Trophoblast cell (in vitro differentiated cells and primary cell): Measurements from ENCODE around the gene GARRE1. TPM values are rescaled to one million over a fixed set of nuclear protein-coding genes. Genes with fewer than 3 reads are reported as not detected.
A peak's percentile ranks its signal among the peaks of the same experiment; 100 is the strongest.
"Not testable (repeated sequence)": the region's sequence is repeated elsewhere in the genome, so short reads cannot be mapped to it uniquely, and the experiment has no call there.

ENCODE experiments used
- DNase-seq, 2 donors: peaks; one replicate each; pipeline ENCODE4 v3.0.0-alpha.2; 2016
- H2AFZ ChIP-seq: 2 replicates; pipeline ENCODE4 v1.6.1; 2013; ENCODE audit warnings: low read length, moderate library complexity, mild to moderate bottlenecking; ENCODE audit not compliant: insufficient read depth, poor library complexity
- H2AK5ac ChIP-seq: 2 replicates; pipeline ENCODE4 v1.6.1; 2013; ENCODE audit warnings: mild to moderate bottlenecking, low read length
- H2BK120ac ChIP-seq: 2 replicates; pipeline ENCODE4 v1.6.1; 2013; ENCODE audit warnings: low read length, mild to moderate bottlenecking, moderate library complexity; ENCODE audit not compliant: insufficient read depth, poor library complexity
- H2BK12ac ChIP-seq: 2 replicates; pipeline ENCODE4 v1.6.1; 2013; ENCODE audit warnings: mild to moderate bottlenecking, low read length, moderate library complexity
- H2BK5ac ChIP-seq: 2 replicates; pipeline ENCODE4 v1.6.1; 2013; ENCODE audit warnings: low read length, low read depth, moderate library complexity, mild to moderate bottlenecking; ENCODE audit not compliant: poor library complexity
- H3K14ac ChIP-seq: 2 replicates; pipeline ENCODE4 v1.6.1; 2013; ENCODE audit warnings: mild to moderate bottlenecking, low read length
- H3K18ac ChIP-seq: 2 replicates; pipeline ENCODE4 v1.6.1; 2013; ENCODE audit warnings: mild to moderate bottlenecking, low read length
- H3K23ac ChIP-seq: 2 replicates; pipeline ENCODE4 v1.6.1; 2013; ENCODE audit warnings: low read length
- H3K27ac ChIP-seq: 2 replicates; pipeline ENCODE4 v1.5.1; 2013; ENCODE audit warnings: low read depth, mild to moderate bottlenecking, inconsistent platforms, low read length, moderate library complexity
- H3K27me3 ChIP-seq: 2 replicates; pipeline ENCODE4 v1.6.1; 2013; ENCODE audit warnings: inconsistent platforms, mild to moderate bottlenecking, low read length, moderate library complexity; ENCODE audit not compliant: insufficient read depth
- H3K36me3 ChIP-seq, 2 experiments: 1 replicate in 1 of 2; 2 replicates in 1 of 2; pipeline ENCODE4 v1.6.1; 2013; ENCODE audit warnings: low read length in 2 of 2, mild to moderate bottlenecking in 2 of 2, moderate library complexity in 1 of 2; ENCODE audit not compliant: insufficient read depth in 2 of 2, control insufficient read depth in 1 of 2
- H3K4ac ChIP-seq: 2 replicates; pipeline ENCODE4 v1.6.1; 2013; ENCODE audit warnings: low read depth, mild to moderate bottlenecking, low read length, moderate library complexity
- H3K4me1 ChIP-seq, 2 experiments: 1 replicate in 1 of 2; 2 replicates in 1 of 2; pipeline ENCODE4 v1.6.1; 2013; ENCODE audit warnings: low read length in 2 of 2, mild to moderate bottlenecking in 2 of 2, moderate library complexity in 1 of 2; ENCODE audit not compliant: insufficient read depth in 2 of 2, control insufficient read depth in 1 of 2
- H3K4me2 ChIP-seq: 2 replicates; pipeline ENCODE4 v1.6.1; 2013; ENCODE audit warnings: inconsistent platforms, mild to moderate bottlenecking, low read length, moderate library complexity
- H3K4me3 ChIP-seq: 2 replicates; pipeline ENCODE4 v1.5.1; 2013; ENCODE audit warnings: mild to moderate bottlenecking, low read depth, low read length, inconsistent platforms
- H3K79me1 ChIP-seq: one replicate; pipeline ENCODE4 v1.6.1; 2013; ENCODE audit warnings: low read length
- H3K79me2 ChIP-seq: 2 replicates; pipeline ENCODE4 v1.6.1; 2013; ENCODE audit warnings: low read length, mild to moderate bottlenecking; ENCODE audit not compliant: control insufficient read depth, insufficient read depth, poor library complexity
- H3K9ac ChIP-seq: 2 replicates; pipeline ENCODE4 v1.6.1; 2013; ENCODE audit warnings: mild to moderate bottlenecking, low read length
- H3K9me3 ChIP-seq: 2 replicates; pipeline ENCODE4 v1.6.1; 2013; ENCODE audit warnings: low read depth, mild to moderate bottlenecking, control low read depth, inconsistent platforms, low read length; ENCODE audit not compliant: insufficient read depth
- H4K12ac ChIP-seq: 2 replicates; pipeline ENCODE4 v1.6.1; 2013; ENCODE audit warnings: low read depth, mild to moderate bottlenecking, low read length, moderate library complexity
- H4K8ac ChIP-seq: 2 replicates; pipeline ENCODE4 v1.6.1; 2013; ENCODE audit warnings: low read depth, mild to moderate bottlenecking, low read length, moderate library complexity
- H4K91ac ChIP-seq: one replicate; pipeline ENCODE4 v1.6.1; 2013; ENCODE audit warnings: low read depth, mild to moderate bottlenecking, low read length, moderate library complexity
- WGBS: extraction: QIAGEN DNeasy Blood & Tissue Kit; methylation state at CpG from one replicate; pipeline ENCODE4 v1.1.7; 2013; ENCODE audit warnings: missing lambda C conversion rate; ENCODE audit not compliant: insufficient read length, insufficient coverage; ENCODE audit errors: extremely low coverage; 5-methylcytosine and 5-hydroxymethylcytosine counted together
- polyA plus RNA-seq: library from polyadenylated mRNA; stranded (reverse); fragments of 200-250 nt; gene quantifications from 2 replicates; pipeline ENCODE4 v1.2.3, GENCODE V29; 2013

The GARRE1 gene
- polyA plus RNA-seq = 26.4 and 28.0 TPM in 2 replicates

GRCh38 chr19:34254046-34254697 lies at the start of gene GARRE1:
Gene GARRE1 (plus strand): TSS chr19:34254554. CDS start chr19:34300474, 45,920 bp downstream.
- H3K79me2 ChIP-seq = peaks cover 6% of the 10 kb centered on the region
- peak within 1 kb of the TSS; percentile 92 for H3K27ac ChIP-seq
- peak within 1 kb of the TSS; percentile 95 for H3K9ac ChIP-seq
- H2BK120ac ChIP-seq = peak within 1 kb of the TSS; percentile 94
- peaks cover under 1% of the 10 kb centered on the region for H3K9me3 ChIP-seq
- H4K12ac ChIP-seq = peak within 1 kb of the TSS; percentile 98
- H3K14ac ChIP-seq = peak within 1 kb of the TSS; percentile 96
- peak within 1 kb of the TSS; percentile 98 for H2AFZ ChIP-seq
- H3K4me2 ChIP-seq = peak within 1 kb of the TSS; percentile 99
- H3K79me1 ChIP-seq = peaks cover 9% of the 10 kb centered on the region
- H4K91ac ChIP-seq = peak within 1 kb of the TSS; percentile 94
- peak within 1 kb of the TSS; percentile 91 for H3K18ac ChIP-seq
- peak within 1 kb of the TSS; percentile 51 for H2AK5ac ChIP-seq
- H3K4ac ChIP-seq = peak within 1 kb of the TSS; percentile 82
- no CpG with 5 or more reads among the region's 56 CpGs for WGBS
- no peak within 1 kb of the TSS for H3K23ac ChIP-seq
- peak within 1 kb of the TSS; percentile 93 for H2BK5ac ChIP-seq
- no peak within 1 kb of the TSS for H2BK12ac ChIP-seq
- no peaks in the 10 kb centered on the region for H3K27me3 ChIP-seq
- no peaks in the 10 kb centered on the region for H3K4me1 ChIP-seq
- peak within 1 kb of the TSS; percentile 99 for H4K8ac ChIP-seq
- peak; percentile 76 to 90 for DNase-seq
- no peaks in the 10 kb centered on the region for H3K36me3 ChIP-seq
- H3K4me3 ChIP-seq = peak within 1 kb of the TSS; percentile 92

GRCh38 chr19:34205324-34205723 lies 49.0 kb upstream of the GARRE1 start:
- H3K4me1 ChIP-seq, DNase-seq, H3K79me1 ChIP-seq, H3K14ac ChIP-seq, H2BK120ac ChIP-seq, H3K4ac ChIP-seq, H3K9me3 ChIP-seq, H3K9ac ChIP-seq, H4K8ac ChIP-seq, H4K91ac ChIP-seq, H2AFZ ChIP-seq, H3K4me2 ChIP-seq, H4K12ac ChIP-seq, H3K79me2 ChIP-seq, H2AK5ac ChIP-seq, H2BK5ac ChIP-seq, H3K27me3 ChIP-seq, H2BK12ac ChIP-seq, H3K4me3 ChIP-seq, H3K18ac ChIP-seq, H3K23ac ChIP-seq, H3K27ac ChIP-seq: not testable (repeated sequence)
- peaks cover 23 to 30% of the 10 kb centered on the region in 2 experiments for H3K36me3 ChIP-seq
- no CpG with 5 or more reads among the region's 7 CpGs for WGBS

- no peaks in the 10 kb centered on the region for H3K9me3 ChIP-seq
- no peak overlapping the region for H3K4ac ChIP-seq
- H2AFZ ChIP-seq = no peak overlapping the region
- H3K4me1 ChIP-seq = no peaks in the 10 kb centered on the region
- H3K36me3 ChIP-seq = peaks cover 28 to 31% of the 10 kb centered on the region in 2 experiments
- no peak overlapping the region for H4K91ac ChIP-seq
- no peak overlapping the region for H3K18ac ChIP-seq
- no peak overlapping the region for H3K27ac ChIP-seq
- no peak overlapping the region for H2BK120ac ChIP-seq
- H3K79me2 ChIP-seq = no peaks in the 10 kb centered on the region
- H4K8ac ChIP-seq = no peak overlapping the region
- no peak overlapping the region for H3K4me3 ChIP-seq
- no peak overlapping the region for H3K23ac ChIP-seq
- H2BK5ac ChIP-seq = no peak overlapping the region
- DNase-seq = no peak
- H2BK12ac ChIP-seq = no peak overlapping the region
- no peaks in the 10 kb centered on the region for H3K27me3 ChIP-seq
- H2AK5ac ChIP-seq = no peak overlapping the region
- no peak overlapping the region for H3K14ac ChIP-seq
- H4K12ac ChIP-seq = no peak overlapping the region
- H3K79me1 ChIP-seq = no peaks in the 10 kb centered on the region
- no CpG with 5 or more reads among the region's 1 CpG for WGBS
- no peak overlapping the region for H3K4me2 ChIP-seq
- H3K9ac ChIP-seq = no peak overlapping the region
These were observed 46.0 kb upstream of the GARRE1 start for GRCh38 chr19:34208291-34208884.

GRCh38 chr19:34209726-34210125 lies 44.6 kb upstream of the GARRE1 start:
- no peak overlapping the region for H4K12ac ChIP-seq
- no CpG with 5 or more reads among the region's 4 CpGs for WGBS

More at GRCh38 chr19:34209726-34210125, 44.6 kb upstream of the GARRE1 start:
- H4K91ac ChIP-seq = no peak overlapping the region
- H3K27ac ChIP-seq = no peak overlapping the region
- H2AK5ac ChIP-seq = no peak overlapping the region
- H3K36me3 ChIP-seq = peaks cover 29 to 32% of the 10 kb centered on the region in 2 experiments
- H3K23ac ChIP-seq = no peak overlapping the region
- no peaks in the 10 kb centered on the region for H3K79me1 ChIP-seq
- H3K79me2 ChIP-seq = no peaks in the 10 kb centered on the region
- H2BK5ac ChIP-seq = no peak overlapping the region
- H2AFZ ChIP-seq = no peak overlapping the region
- no peak overlapping the region for H3K18ac ChIP-seq
- no peaks in the 10 kb centered on the region for H3K4me1 ChIP-seq
- no peak overlapping the region for H3K14ac ChIP-seq
- H3K4me2 ChIP-seq = no peak overlapping the region
- H3K9me3 ChIP-seq = no peaks in the 10 kb centered on the region
- no peak overlapping the region for H3K4ac ChIP-seq
- no peak overlapping the region for H3K9ac ChIP-seq
- no peak overlapping the region for H3K4me3 ChIP-seq
- H2BK12ac ChIP-seq = no peak overlapping the region
- no peak overlapping the region for H2BK120ac ChIP-seq
- no peak overlapping the region for H4K8ac ChIP-seq
- DNase-seq = no peak
- H3K27me3 ChIP-seq = no peaks in the 10 kb centered on the region
